IMR-90 (cell line): ENCODE measurements around the gene ADGRD2.
"Not testable (repeated sequence)": the region's sequence is repeated elsewhere in the genome, so short reads cannot be mapped to it uniquely, and the experiment has no call there.

Source experiments
- CEBPB ChIP-seq: IDR thresholded peaks from 2 replicates; pipeline ENCODE4 v1.6.1; 2012; ENCODE audit warnings: low read depth, low read length, improper control_type of control experiment
- CHD1 ChIP-seq: IDR thresholded peaks from 2 replicates; pipeline ENCODE4 v1.6.1; 2012; ENCODE audit warnings: low read depth, low read length, improper control_type of control experiment
- FOS ChIP-seq: fragments of 150-350 bp; IDR thresholded peaks from 2 replicates; pipeline ENCODE4 v1.6.1; 2016; ENCODE audit warnings: low read depth, low read length
- MAZ ChIP-seq: IDR thresholded peaks from 2 replicates; pipeline ENCODE4 v1.6.1; 2012; ENCODE audit warnings: low read depth, mild to moderate bottlenecking, low read length, improper control_type of control experiment, moderate library complexity, borderline replicate concordance
- POLR2A ChIP-seq: IDR thresholded peaks from 2 replicates; pipeline ENCODE4 v1.6.1; 2012; ENCODE audit warnings: mild to moderate bottlenecking, low read depth, low read length
- RAD21 ChIP-seq: IDR thresholded peaks from 2 replicates; pipeline ENCODE4 v1.6.1; 2012; ENCODE audit warnings: low read length, improper control_type of control experiment
- RCOR1 ChIP-seq: IDR thresholded peaks from 2 replicates; pipeline ENCODE4 v1.6.1; 2012; ENCODE audit warnings: mild to moderate bottlenecking, low read length, improper control_type of control experiment; ENCODE audit not compliant: insufficient replicate concordance
- RFX5 ChIP-seq: IDR thresholded peaks from 2 replicates; pipeline ENCODE4 v1.8.0; 2012; ENCODE audit warnings: low read depth, mild to moderate bottlenecking, low read length, moderate library complexity
- TF ChIP-seq, protein P1 (sequence below): conservative IDR thresholded peaks from 2 replicates; pipeline ENCODE4 v1.5.1; 2012; ENCODE audit warnings: mild to moderate bottlenecking, low read depth, low read length, improper control_type of control experiment
- TF ChIP-seq, protein P2 (sequence below): fragments of 150-350 bp; IDR thresholded peaks from 2 replicates; pipeline ENCODE4 v1.6.1; 2016; ENCODE audit warnings: low read depth, mild to moderate bottlenecking, low read length, moderate library complexity, borderline replicate concordance

DNA sequence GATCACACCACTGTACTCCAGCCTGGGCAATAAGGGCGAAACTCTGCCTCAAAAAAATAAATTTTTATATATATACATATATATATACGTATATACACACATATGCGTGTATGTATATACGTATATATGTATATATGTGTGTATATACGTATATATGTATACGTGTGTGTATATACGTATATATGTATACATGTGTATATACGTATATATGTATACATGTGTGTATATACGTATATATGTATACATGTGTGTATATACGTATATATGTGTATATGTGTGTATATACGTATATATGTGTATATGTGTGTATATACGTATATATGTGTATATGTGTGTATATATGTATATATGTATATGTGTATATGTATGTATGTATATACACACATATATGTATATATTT, 24.5 kb upstream of the ADGRD2 start:
- not testable (repeated sequence) for TF ChIP-seq POLR2A, CHD1, RAD21, FOS, MAZ, CEBPB, RFX5, RCOR1
- TF ChIP-seq, protein P1, sequence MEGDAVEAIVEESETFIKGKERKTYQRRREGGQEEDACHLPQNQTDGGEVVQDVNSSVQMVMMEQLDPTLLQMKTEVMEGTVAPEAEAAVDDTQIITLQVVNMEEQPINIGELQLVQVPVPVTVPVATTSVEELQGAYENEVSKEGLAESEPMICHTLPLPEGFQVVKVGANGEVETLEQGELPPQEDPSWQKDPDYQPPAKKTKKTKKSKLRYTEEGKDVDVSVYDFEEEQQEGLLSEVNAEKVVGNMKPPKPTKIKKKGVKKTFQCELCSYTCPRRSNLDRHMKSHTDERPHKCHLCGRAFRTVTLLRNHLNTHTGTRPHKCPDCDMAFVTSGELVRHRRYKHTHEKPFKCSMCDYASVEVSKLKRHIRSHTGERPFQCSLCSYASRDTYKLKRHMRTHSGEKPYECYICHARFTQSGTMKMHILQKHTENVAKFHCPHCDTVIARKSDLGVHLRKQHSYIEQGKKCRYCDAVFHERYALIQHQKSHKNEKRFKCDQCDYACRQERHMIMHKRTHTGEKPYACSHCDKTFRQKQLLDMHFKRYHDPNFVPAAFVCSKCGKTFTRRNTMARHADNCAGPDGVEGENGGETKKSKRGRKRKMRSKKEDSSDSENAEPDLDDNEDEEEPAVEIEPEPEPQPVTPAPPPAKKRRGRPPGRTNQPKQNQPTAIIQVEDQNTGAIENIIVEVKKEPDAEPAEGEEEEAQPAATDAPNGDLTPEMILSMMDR, result not testable (repeated sequence)
- TF ChIP-seq, protein P2, sequence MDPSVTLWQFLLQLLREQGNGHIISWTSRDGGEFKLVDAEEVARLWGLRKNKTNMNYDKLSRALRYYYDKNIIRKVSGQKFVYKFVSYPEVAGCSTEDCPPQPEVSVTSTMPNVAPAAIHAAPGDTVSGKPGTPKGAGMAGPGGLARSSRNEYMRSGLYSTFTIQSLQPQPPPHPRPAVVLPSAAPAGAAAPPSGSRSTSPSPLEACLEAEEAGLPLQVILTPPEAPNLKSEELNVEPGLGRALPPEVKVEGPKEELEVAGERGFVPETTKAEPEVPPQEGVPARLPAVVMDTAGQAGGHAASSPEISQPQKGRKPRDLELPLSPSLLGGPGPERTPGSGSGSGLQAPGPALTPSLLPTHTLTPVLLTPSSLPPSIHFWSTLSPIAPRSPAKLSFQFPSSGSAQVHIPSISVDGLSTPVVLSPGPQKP, result not testable (repeated sequence)
